H1 (cell line): ENCODE results near the gene RIIAD1. TPM values are rescaled to one million over a fixed set of nuclear protein-coding genes. Genes with fewer than 3 reads are reported as not detected.

Experiments
- BCL11A ChIP-seq, 2 experiments: IDR thresholded peaks; one replicate each; pipeline ENCODE4 v1.6.1; 2011; ENCODE audit warnings: low read depth in 2 of 2, low read length in 2 of 2, mild to moderate bottlenecking in 2 of 2
- BRCA1 ChIP-seq: IDR thresholded peaks from 2 replicates; pipeline ENCODE4 v1.6.1; 2012; ENCODE audit warnings: low read depth, low read length, improper control_type of control experiment
- CHD1 ChIP-seq: IDR thresholded peaks from 2 replicates; pipeline ENCODE4 v1.6.1; 2012; ENCODE audit warnings: low read depth, low read length, improper control_type of control experiment
- CREB1 ChIP-seq: IDR thresholded peaks from 2 replicates; pipeline ENCODE4 v1.6.1; 2012; ENCODE audit warnings: inconsistent platforms
- GABPA ChIP-seq: IDR thresholded peaks from 2 replicates; pipeline ENCODE4 v1.6.1; 2011; ENCODE audit warnings: mild to moderate bottlenecking, low read length, moderate library complexity, borderline replicate concordance; ENCODE audit not compliant: insufficient read depth
- POU5F1 ChIP-seq: IDR thresholded peaks from 2 replicates; pipeline ENCODE4 v1.6.1; 2011; ENCODE audit warnings: low read depth, mild to moderate bottlenecking, low read length, moderate library complexity
- polyA plus RNA-seq, 7 experiments: library from polyadenylated mRNA; depleted of rRNA in 3 of 7; stranded (reverse) in 5 of 7; unstranded in 2 of 7; fragments of >200 nt in 5 of 7; fragments of 200-250 nt in 2 of 7; gene quantifications; 1 replicate in 5 of 7; 2 replicates in 1 of 7; 4 replicates in 1 of 7; pipeline versions ENCODE4 v1.2.1 to v1.2.3, GENCODE V29; 2011 to 2013; ENCODE audit warnings: missing spikeins in 2 of 7, mixed read lengths in 2 of 7
- total RNA-seq: library from RNA; stranded (reverse); fragmentation: NEBNext Ultra II Directional; extraction: Animal tissue kit (Norgen Biotek cat#: 25700); gene quantifications from 2 replicates; pipeline ENCODE4 v1.2.1, GENCODE V29; 2021

The RIIAD1 gene
- total and polyA plus RNA-seq, 2 of the 8 experiments (the other 6 are each of a cell fraction or from before 2014, with no cell fraction given): not detected

DNA sequence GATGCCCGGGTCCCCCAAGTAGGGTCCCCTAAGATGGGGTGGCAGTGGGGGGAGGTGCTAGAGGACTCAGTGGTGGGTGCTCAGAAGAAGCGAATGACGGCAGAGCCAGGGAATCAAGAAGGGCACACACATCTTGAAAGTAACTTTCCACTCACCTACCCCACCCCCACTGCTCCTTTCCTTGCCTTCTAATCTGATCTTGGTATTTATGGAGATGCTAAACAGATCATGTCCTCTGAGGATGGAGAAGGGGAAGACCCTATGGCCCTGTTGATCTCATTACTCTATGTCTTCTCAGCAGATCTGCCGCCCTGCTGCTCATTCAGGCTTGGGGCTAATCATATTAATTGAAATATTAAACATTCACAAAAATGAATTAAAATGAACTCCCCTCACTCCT lies 2.7 kb upstream of the RIIAD1 start (continued):
- TF ChIP-seq GABPA (no peak), BRCA1 (no peak), CHD1 (no peak), BCL11A (IDR thresholded peaks at IDR 0.05; ENCODE audit: low read depth in 2 of 2, low read length in 2 of 2) (no peak), POU5F1 (no peak), CREB1 (no peak)
